A549 (cell line): ENCODE data around the gene C1S. TPM values are rescaled to one million over a fixed set of nuclear protein-coding genes. Genes with fewer than 3 reads are reported as not detected.

Experiments used
- ATAC-seq, 2 experiments: fragments of 200-7000 bp in 1 of 2; fragments of >200 bp in 1 of 2; cut with Nextera tagmentation in 1 of 2; cut with Tn5 transposase in 1 of 2; 3 replicates each; pipeline versions ENCODE4 v1.8.0 to v1.9.1; 2018 to 2020; ENCODE audit warnings: mild to moderate bottlenecking in 1 of 2, moderate library complexity in 1 of 2
- CTCF ChIA-PET: fragments of 300-600 bp; sonication (Branson Sonifier 250); formaldehyde crosslinking; extraction: SDS; loops from one replicate; lab custom pipeline; 2021; ENCODE audit warnings: antibody characterized with exemption, inconsistent platforms; lab: Yijun Ruan, JAX
- POLR2A ChIA-PET: fragments of 350-600 bp; formaldehyde crosslinking; extraction: SDS; loops from one replicate; lab custom pipeline; 2021; ENCODE audit warnings: antibody characterized with exemption, inconsistent platforms; lab: Yijun Ruan, JAX
- DNase-seq, 2 experiments: peaks; one replicate each; pipeline versions ENCODE4 v3.0.0 to v3.0.0-alpha.2; 2011 to 2016; ENCODE audit warnings: low read depth in 1 of 2, low spot score in 1 of 2
- FAIRE-seq: peaks from 2 replicates; lab custom pipeline; 2011; peaks lifted over from hg19 to GRCh38; lab: Jason Lieb, UNC
- H3K27ac ChIP-seq, 2 experiments: fragments of >200 bp; sonication (Bioruptor Twin); formaldehyde crosslinking; 3 replicates each; pipeline ENCODE4 v1.5.1; 2016 to 2017
- H3K4me1 ChIP-seq: fragments of >200 bp; sonication (Bioruptor Twin); formaldehyde crosslinking; 3 replicates; pipeline ENCODE4 v1.6.1; 2016
- H3K4me2 ChIP-seq: fragments of >200 bp; sonication (Bioruptor Twin); formaldehyde crosslinking; 3 replicates; pipeline ENCODE4 v1.6.1; 2016
- H3K4me3 ChIP-seq: fragments of >200 bp; sonication (Bioruptor Twin); formaldehyde crosslinking; 3 replicates; pipeline ENCODE4 v1.5.1; 2016
- H3K9me3 ChIP-seq: fragments of >200 bp; sonication (Bioruptor Twin); formaldehyde crosslinking; 3 replicates; pipeline ENCODE4 v1.6.1; 2016
- CHD2 ChIP-seq: fragments of 150-350 bp; IDR thresholded peaks from 2 replicates; pipeline ENCODE4 v1.6.1; 2014; ENCODE audit warnings: low read length; ENCODE audit not compliant: partially characterized antibody
- CHD4 ChIP-seq: fragments of 200-600 bp; sonication (generic); IDR thresholded peaks from 2 replicates; pipeline ENCODE4 v1.6.1; 2016; ENCODE audit warnings: antibody characterized with exemption, mild to moderate bottlenecking, borderline replicate concordance
- E2F6 ChIP-seq: IDR thresholded peaks from 2 replicates; pipeline ENCODE4 v1.6.1; 2012; ENCODE audit warnings: low read depth, borderline replicate concordance
- ESRRA ChIP-seq: fragments of 150-350 bp; IDR thresholded peaks from 2 replicates; pipeline ENCODE4 v1.6.1; 2014; ENCODE audit warnings: mild to moderate bottlenecking, low read length, borderline replicate concordance
- FOSB ChIP-seq: fragments of 250-450 bp; sonication (Bioruptor Pico); IDR thresholded peaks from 2 replicates; pipeline ENCODE4 v1.5.0; 2020; ENCODE audit warnings: mild to moderate bottlenecking, moderate library complexity
- FOSL2 ChIP-seq, 2 experiments: fragments of 450-650 bp in 1 of 2; fragments of >200 bp in 1 of 2; sonication (Bioruptor Twin) in 1 of 2; formaldehyde crosslinking; IDR thresholded peaks; 2 replicates each; pipeline versions ENCODE4 v1.5.0 to v1.6.1; 2016 to 2020; ENCODE audit warnings: mild to moderate bottlenecking in 1 of 2, moderate library complexity in 1 of 2
- FOXS1 ChIP-seq: fragments of 250-450 bp; sonication (Bioruptor Pico); IDR thresholded peaks from 2 replicates; pipeline ENCODE4 v1.5.0; 2020; ENCODE audit warnings: mild to moderate bottlenecking, moderate library complexity
- HMGXB4 ChIP-seq: fragments of 250-450 bp; sonication (Bioruptor Pico); IDR thresholded peaks from 2 replicates; pipeline ENCODE4 v1.5.0; 2021; ENCODE audit warnings: mild to moderate bottlenecking, moderate library complexity, borderline replicate concordance
- JUNB ChIP-seq: fragments of >200 bp; sonication (Bioruptor Twin); formaldehyde crosslinking; IDR thresholded peaks from 2 replicates; pipeline ENCODE4 v1.6.1; 2016
- MAFK ChIP-seq: fragments of 450-650 bp; IDR thresholded peaks from 2 replicates; pipeline ENCODE4 v1.6.1; 2014; ENCODE audit not compliant: partially characterized antibody
- NR3C1 ChIP-seq: fragments of >200 bp; sonication (Bioruptor Twin); formaldehyde crosslinking; IDR thresholded peaks from 3 replicates; pipeline ENCODE4 v1.6.1; 2017
- POLR2A ChIP-seq: IDR thresholded peaks from 2 replicates; pipeline ENCODE4 v1.6.1; 2012; ENCODE audit warnings: mild to moderate bottlenecking, low read length
- RNF2 ChIP-seq: fragments of 200-600 bp; sonication (generic); IDR thresholded peaks from 2 replicates; pipeline ENCODE4 v1.6.1; 2016; ENCODE audit warnings: low read depth, mild to moderate bottlenecking, antibody characterized with exemption, moderate library complexity, borderline replicate concordance
- USF2 ChIP-seq: fragments of 450-650 bp; IDR thresholded peaks from 2 replicates; pipeline ENCODE4 v1.6.1; 2014; ENCODE audit warnings: antibody characterized with exemption
- ZNF302 ChIP-seq: fragments of 250-450 bp; sonication (Bioruptor Pico); IDR thresholded peaks from 2 replicates; pipeline ENCODE4 v1.9.0; 2021; ENCODE audit warnings: inconsistent platforms, mild to moderate bottlenecking, moderate library complexity
- ZSCAN20 ChIP-seq: fragments of 250-450 bp; sonication (Bioruptor Pico); IDR thresholded peaks from 2 replicates; pipeline ENCODE4 v1.8.0; 2022; ENCODE audit warnings: mild to moderate bottlenecking, moderate library complexity
- WGBS: methylation state at CpG from one replicate; pipeline ENCODE4 v1.1.6; 2017; ENCODE audit errors: missing lambda C conversion rate; 5-methylcytosine and 5-hydroxymethylcytosine counted together
- polyA plus RNA-seq, 4 experiments: library from polyadenylated mRNA; depleted of rRNA in 3 of 4; stranded (reverse); fragments of >200 nt; fragmentation: RNase III in 1 of 4; extraction: RNeasy Plus Mini Kit Qiagen cat#74134 plus additional on column Dnase treatment in 1 of 4; gene quantifications; 2 replicates in 3 of 4; 3 replicates in 1 of 4; pipeline ENCODE4 v1.2.3, GENCODE V29; 2011 to 2017
- TF ChIP-seq, protein P1 (sequence below): IDR thresholded peaks from 2 replicates; pipeline ENCODE4 v1.6.1; 2012

C1S gene
- polyA plus RNA-seq, 2 of the 4 experiments (the other 2 are of a cell fraction), result 65.5 to 107 TPM

GRCh38 chr12:7092229-7092985 is 31.9 kb downstream of the C1S start, which contains the start of gene C1R (continued):
- no peak for TF ChIP-seq FOSB
- no peak for TF ChIP-seq RNF2
- no peak for TF ChIP-seq USF2

- no peak for FAIRE-seq
- H3K4me2 ChIP-seq, result no peak overlapping the region; the same call in 2 of the 3 replicates
- CTCF ChIA-PET, result interaction anchor here (0.5 to 13.4 kb wide), 23 partner anchors 9 to 162 kb away, joined by 3 to 197 read pairs (median 4); partner anchors contain the start of genes C1RL and C1S
- H3K4me3 ChIP-seq, result no peak overlapping the region
- peaks cover 20% of the 10 kb centered on the region; the same call in 2 of the 3 replicates for H3K4me1 ChIP-seq
- WGBS, result 77% methylated on average over 8 of the region's 8 CpGs
- POLR2A ChIA-PET, result interaction anchor here (1.0 to 3.6 kb wide), 2 partner anchors 22 to 32 kb away, joined by 3 to 19 read pairs; partner anchors contain the start of gene C1S
- DNase-seq, result no peak
- TF ChIP-seq ZSCAN20 (CRISPR knock-in tag), result no peak
- no peak for TF ChIP-seq JUNB
- TF ChIP-seq FOXS1 (CRISPR knock-in tag), result no peak
- TF ChIP-seq E2F6, result no peak
- TF ChIP-seq ZNF302 (CRISPR knock-in tag), result no peak
- no peak for TF ChIP-seq MAFK
- TF ChIP-seq, protein P1, sequence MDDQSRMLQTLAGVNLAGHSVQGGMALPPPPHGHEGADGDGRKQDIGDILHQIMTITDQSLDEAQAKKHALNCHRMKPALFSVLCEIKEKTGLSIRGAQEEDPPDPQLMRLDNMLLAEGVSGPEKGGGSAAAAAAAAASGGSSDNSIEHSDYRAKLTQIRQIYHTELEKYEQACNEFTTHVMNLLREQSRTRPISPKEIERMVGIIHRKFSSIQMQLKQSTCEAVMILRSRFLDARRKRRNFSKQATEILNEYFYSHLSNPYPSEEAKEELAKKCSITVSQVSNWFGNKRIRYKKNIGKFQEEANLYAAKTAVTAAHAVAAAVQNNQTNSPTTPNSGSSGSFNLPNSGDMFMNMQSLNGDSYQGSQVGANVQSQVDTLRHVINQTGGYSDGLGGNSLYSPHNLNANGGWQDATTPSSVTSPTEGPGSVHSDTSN, result no peak
- H3K9me3 ChIP-seq, result no peaks in the 10 kb centered on the region
- ATAC-seq, result peak; percentile 13 to 14; a peak in 4 of 6 replicates
- peak overlapping the region; percentile 85 to 91 for H3K27ac ChIP-seq
Measured at GRCh38 chr12:7092986-7093460, 32.5 kb downstream of the C1S start.

DNA sequence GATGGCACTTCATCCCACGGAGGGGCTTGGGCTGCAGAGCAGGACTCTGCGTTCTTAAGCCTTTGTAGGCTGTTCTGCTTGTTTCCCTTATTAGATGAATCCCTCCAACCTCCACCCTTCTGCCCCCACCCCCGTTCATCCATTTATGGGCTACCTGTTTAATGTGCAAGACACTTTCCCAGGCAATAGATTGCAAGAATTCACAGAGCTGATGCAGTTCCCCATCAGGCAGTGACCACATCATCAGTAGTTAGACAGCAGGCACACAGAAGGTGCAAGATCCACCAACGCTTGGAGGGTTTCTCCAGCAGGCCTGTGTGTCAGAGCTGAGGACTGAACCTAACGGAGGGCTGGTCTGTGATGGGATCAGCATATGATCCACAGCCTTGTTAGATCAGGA is 33.0 kb downstream of the C1S start:
- ATAC-seq (no peak), FAIRE-seq (no peak), DNase-seq (no peak)
- peak overlapping the region in 1 of 2 experiments; percentile 14; a peak in 1 of 6 replicates for H3K27ac ChIP-seq
- ChIA-PET CTCF (interaction anchor here (0.5 to 13.4 kb wide), 14 partner anchors 9 to 155 kb away, joined by 3 to 197 read pairs (median 6); partner anchors contain the start of genes C1RL, C1S and CLSTN3), POLR2A (interaction anchor here (0.8 to 3.6 kb wide), 5 partner anchors 14 to 149 kb away, joined by 3 to 19 read pairs (median 4); partner anchors contain the start of genes C12orf57, C1RL, C1S and RNU7-1)
- peaks cover 20% of the 10 kb centered on the region; the same call in 2 of the 3 replicates for H3K4me1 ChIP-seq
- TF ChIP-seq MAFK, result no peak
- TF ChIP-seq POLR2A, result no peak
- TF ChIP-seq, protein P1, result no peak
- TF ChIP-seq ESRRA, result no peak
- no peak for TF ChIP-seq NR3C1
- TF ChIP-seq HMGXB4 (CRISPR knock-in tag), result no peak
- TF ChIP-seq FOSL2 (IDR thresholded peaks at IDR 0.05), result no peak
- no peak for TF ChIP-seq FOSL2 (CRISPR knock-in tag; IDR thresholded peaks at IDR 0.05)
- TF ChIP-seq CHD4, result no peak
- TF ChIP-seq CHD2, result no peak
- H3K4me2 ChIP-seq, result no peak overlapping the region
- 67% methylated on average over 5 of the region's 5 CpGs for WGBS
- H3K4me3 ChIP-seq, result no peak overlapping the region
- no peaks in the 10 kb centered on the region for H3K9me3 ChIP-seq
